Adrenal gland (tissue), 5 donors: ENCODE measurements around the gene ADARB2.

Source experiments
- POLR2A ChIP-seq, 2 donors: fragments of 450-650 bp; IDR thresholded peaks; one replicate each; pipeline ENCODE4 v1.6.1; 2017; ENCODE audit warnings: antibody characterized with exemption in 2 of 2, mild to moderate bottlenecking in 2 of 2, moderate library complexity in 1 of 2
- TF ChIP-seq, protein P1 (sequence below), 6 experiments: fragments of 450-650 bp in 4 of 6; fragments of 200-600 bp in 2 of 6; sonication (generic) in 1 of 6; IDR thresholded peaks; 1 replicate in 5 of 6; 2 replicates in 1 of 6; pipeline versions ENCODE4 v1.5.1 to v1.8.0; 2016 to 2021; ENCODE audit warnings: antibody characterized with exemption in 6 of 6, mild to moderate bottlenecking in 2 of 6, moderate library complexity in 1 of 6
- donor health status: DM: no; HTN: no; CAD: no.

DNA sequence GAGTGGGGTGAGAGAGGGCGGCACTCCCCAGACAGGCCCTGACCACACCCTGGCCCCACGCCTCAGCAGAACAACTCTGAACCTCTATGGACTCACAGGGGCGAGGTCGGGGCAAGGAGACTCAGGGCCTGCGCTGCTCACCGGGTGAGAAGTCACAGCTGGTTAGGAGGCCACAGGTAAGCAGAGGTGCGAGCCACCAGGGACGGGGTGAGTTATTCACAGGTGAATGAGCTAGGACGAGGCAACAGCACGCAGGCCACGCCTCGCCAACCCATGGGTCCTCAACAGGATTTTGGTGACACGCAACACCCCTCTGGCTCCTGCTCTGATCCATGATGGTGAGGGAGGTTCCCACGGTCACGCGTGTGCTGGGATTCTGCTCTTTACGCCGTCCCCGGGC, 202.5 kb downstream of the ADARB2 start:
- TF ChIP-seq, protein P1, sequence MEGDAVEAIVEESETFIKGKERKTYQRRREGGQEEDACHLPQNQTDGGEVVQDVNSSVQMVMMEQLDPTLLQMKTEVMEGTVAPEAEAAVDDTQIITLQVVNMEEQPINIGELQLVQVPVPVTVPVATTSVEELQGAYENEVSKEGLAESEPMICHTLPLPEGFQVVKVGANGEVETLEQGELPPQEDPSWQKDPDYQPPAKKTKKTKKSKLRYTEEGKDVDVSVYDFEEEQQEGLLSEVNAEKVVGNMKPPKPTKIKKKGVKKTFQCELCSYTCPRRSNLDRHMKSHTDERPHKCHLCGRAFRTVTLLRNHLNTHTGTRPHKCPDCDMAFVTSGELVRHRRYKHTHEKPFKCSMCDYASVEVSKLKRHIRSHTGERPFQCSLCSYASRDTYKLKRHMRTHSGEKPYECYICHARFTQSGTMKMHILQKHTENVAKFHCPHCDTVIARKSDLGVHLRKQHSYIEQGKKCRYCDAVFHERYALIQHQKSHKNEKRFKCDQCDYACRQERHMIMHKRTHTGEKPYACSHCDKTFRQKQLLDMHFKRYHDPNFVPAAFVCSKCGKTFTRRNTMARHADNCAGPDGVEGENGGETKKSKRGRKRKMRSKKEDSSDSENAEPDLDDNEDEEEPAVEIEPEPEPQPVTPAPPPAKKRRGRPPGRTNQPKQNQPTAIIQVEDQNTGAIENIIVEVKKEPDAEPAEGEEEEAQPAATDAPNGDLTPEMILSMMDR (IDR thresholded peaks at IDR 0.05) = no peak
- TF ChIP-seq POLR2A (IDR thresholded peaks at IDR 0.05) = no peak
